ENCODE results near the gene PDXK. TPM values are rescaled to one million over a fixed set of nuclear protein-coding genes. Genes with fewer than 3 reads are reported as not detected.

Gene PDXK
- total and polyA plus RNA-seq, 2 of the 13 experiments (the other 11 are each of a cell fraction or from before 2014, with no cell fraction given) = 114 to 184 TPM

DNA sequence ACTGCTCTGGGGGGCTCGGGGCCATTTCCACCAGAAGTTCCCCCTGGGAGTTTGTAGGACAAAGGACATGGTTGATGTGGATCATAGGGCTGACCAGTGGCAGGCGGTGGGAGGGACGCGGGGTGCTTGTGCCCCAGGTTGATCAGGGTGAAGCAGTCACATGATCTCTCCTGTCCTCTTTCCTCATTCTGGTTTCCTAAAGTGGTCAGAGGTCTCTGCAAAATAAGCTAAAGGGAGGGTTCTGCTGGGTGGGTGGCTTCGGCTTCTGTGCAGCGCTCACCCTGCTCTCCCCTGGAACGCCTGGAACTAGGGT is 9.2 kb downstream of the PDXK start (continued):
- TF ChIP-seq HMGA1 (CRISPR knock-in tag; conservative IDR thresholded peaks at IDR 0.05) = no peak
- TF ChIP-seq, protein P1, sequence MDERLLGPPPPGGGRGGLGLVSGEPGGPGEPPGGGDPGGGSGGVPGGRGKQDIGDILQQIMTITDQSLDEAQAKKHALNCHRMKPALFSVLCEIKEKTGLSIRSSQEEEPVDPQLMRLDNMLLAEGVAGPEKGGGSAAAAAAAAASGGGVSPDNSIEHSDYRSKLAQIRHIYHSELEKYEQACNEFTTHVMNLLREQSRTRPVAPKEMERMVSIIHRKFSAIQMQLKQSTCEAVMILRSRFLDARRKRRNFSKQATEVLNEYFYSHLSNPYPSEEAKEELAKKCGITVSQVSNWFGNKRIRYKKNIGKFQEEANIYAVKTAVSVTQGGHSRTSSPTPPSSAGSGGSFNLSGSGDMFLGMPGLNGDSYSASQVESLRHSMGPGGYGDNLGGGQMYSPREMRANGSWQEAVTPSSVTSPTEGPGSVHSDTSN (CRISPR knock-in tag; IDR thresholded peaks at IDR 0.05) = 0 out of 2 replicates have a peak, but pooled peaks have one; percentile 9
- peak; percentile 2 for TF ChIP-seq TBL1XR1 (IDR thresholded peaks at IDR 0.05; ENCODE audit: borderline replicate concordance, low read length, partially characterized antibody)
- no peak for TF ChIP-seq ZNF782 (CRISPR knock-in tag; IDR thresholded peaks at IDR 0.05; ENCODE audit: borderline replicate concordance)
- no peak for TF ChIP-seq ZNF362 (CRISPR knock-in tag; IDR thresholded peaks at IDR 0.05; ENCODE audit: borderline replicate concordance)
- peak; percentile 39 for TF ChIP-seq AGO2 (optimal IDR thresholded peaks at IDR 0.05; ENCODE audit: low read depth, low read length)
- 0 out of 2 replicates have a peak, but pooled peaks have one; percentile 88 for TF ChIP-seq ZSCAN30 (CRISPR knock-in tag; IDR thresholded peaks at IDR 0.05)
- no peak for TF ChIP-seq ZNF691 (CRISPR knock-in tag; IDR thresholded peaks at IDR 0.05; ENCODE audit: borderline replicate concordance, low read depth)
- peak; percentile 58; the same call in 1 of the 2 replicates for TF ChIP-seq GFI1 (CRISPR knock-in tag; IDR thresholded peaks at IDR 0.05; ENCODE audit: borderline replicate concordance)
- TF ChIP-seq ZNF296 (CRISPR knock-in tag; conservative IDR thresholded peaks at IDR 0.05) = 0 out of 2 replicates have a peak, but pooled peaks have one; percentile 4
- TF ChIP-seq SSRP1 (CRISPR knock-in tag; IDR thresholded peaks at IDR 0.05) = 0 out of 2 replicates have a peak, but pooled peaks have one; percentile 49
- TF ChIP-seq SMAD3 (CRISPR knock-in tag; IDR thresholded peaks at IDR 0.05) = no peak
- TF ChIP-seq ZNF18 (CRISPR knock-in tag; IDR thresholded peaks at IDR 0.05; ENCODE audit: insufficient replicate concordance) = peak; percentile 4
- TF ChIP-seq RCOR2 (CRISPR knock-in tag; IDR thresholded peaks at IDR 0.05) = no peak
- TF ChIP-seq HNRNPH1 (optimal IDR thresholded peaks at IDR 0.05; ENCODE audit: low read depth, low read length) = no peak
- no peak for TF ChIP-seq ZNF570 (CRISPR knock-in tag; IDR thresholded peaks at IDR 0.05; ENCODE audit: borderline replicate concordance)
- TF ChIP-seq ZNF556 (CRISPR knock-in tag; IDR thresholded peaks at IDR 0.05; ENCODE audit: borderline replicate concordance) = no peak
- TF ChIP-seq, protein P2, sequence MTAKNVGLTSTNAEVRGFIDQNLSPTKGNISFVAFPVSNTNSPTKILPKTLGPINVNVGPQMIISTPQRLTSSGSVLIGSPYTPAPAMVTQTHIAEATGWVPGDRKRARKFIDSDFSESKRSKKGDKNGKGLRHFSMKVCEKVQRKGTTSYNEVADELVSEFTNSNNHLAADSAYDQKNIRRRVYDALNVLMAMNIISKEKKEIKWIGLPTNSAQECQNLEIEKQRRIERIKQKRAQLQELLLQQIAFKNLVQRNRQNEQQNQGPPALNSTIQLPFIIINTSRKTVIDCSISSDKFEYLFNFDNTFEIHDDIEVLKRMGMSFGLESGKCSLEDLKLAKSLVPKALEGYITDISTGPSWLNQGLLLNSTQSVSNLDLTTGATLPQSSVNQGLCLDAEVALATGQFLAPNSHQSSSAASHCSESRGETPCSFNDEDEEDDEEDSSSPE (CRISPR knock-in tag; IDR thresholded peaks at IDR 0.05) = no peak

Measured in HepG2 (cell line).